Measurements from ENCODE around the gene TMEM184A.

TMEM184A gene

DNA sequence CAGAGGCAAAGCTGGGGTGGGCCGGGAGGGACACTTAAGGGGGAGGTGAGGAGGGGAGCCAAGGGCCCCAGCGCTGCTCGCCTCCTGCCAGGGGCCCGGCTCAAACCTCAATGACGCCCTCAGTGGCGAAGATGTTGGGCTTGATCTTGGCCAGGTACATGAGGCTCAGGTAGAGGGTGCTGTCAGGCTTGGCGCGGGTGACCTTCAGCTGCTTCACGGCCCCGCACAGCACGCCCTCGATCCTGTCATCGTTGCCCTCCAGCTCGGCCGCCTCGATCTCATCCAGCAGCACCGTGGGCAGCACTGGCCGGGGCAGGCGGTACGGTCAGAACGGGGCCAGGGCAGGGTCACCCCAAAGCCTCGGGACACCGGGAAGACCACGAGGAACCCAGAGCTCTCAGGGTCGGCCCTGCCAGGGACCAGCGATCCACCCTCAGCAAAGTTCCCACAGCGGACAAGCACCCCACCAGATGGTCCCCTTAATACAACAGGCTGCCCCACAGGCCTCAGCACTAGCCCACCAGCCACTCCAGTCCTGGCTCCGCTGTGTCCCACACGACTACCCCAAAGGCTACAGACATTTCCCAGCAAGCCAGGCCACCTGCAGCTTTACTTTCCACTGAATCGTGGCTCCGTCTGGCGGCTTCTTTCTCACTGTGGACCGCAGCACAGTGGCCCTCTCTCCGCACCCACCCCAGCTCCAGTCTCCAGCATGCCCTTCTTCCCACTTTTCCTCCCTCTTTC lies 55.8 kb downstream of the TMEM184A start:
- in situ Hi-C loops (cut with HindIII; ENCODE audit: low pct_unique_long_range_greater_than_20kb, low sequenced_read_pairs): no loop called here

DNA sequence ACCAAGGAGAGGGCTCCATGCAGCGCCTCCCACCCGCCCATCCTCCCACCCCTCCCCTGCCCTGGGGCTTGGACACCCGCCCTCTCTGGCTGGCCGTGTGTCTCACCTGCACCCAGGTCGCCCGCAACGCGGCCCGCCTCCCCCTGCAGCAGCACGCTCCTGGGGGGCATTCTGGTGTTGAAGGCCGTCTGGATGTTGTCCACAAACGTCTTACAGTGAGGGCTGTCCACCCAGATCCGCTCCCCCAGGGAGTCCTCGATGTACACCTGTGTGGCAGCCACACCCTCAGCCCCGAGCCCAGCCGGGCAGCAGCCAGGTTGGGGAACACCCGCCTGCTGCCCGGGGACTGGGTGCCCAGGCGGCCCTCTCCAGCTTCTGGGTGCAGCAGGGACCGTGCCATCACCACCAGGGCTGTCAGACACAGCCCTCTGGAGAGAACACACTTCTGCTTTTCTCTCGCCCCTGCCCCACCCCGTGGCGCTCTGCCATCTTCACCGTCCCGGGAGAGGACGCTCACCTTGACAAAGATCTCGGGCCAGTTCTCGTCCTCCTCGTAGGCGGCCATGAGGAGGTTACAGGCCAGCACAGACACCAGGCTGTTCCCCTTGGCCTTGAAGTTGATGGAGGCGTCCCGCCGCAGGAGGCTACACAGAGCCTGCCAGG lies 56.5 kb downstream of the TMEM184A start:
- in situ Hi-C loops (cut with HindIII; ENCODE audit: low pct_unique_long_range_greater_than_20kb, low sequenced_read_pairs): no loop called here
- no peak for TF ChIP-seq JUND (IDR thresholded peaks at IDR 0.05; ENCODE audit: low read depth)
- DNase-seq (ENCODE audit: low read depth in 1 of 2, low spot score in 1 of 2): no peak

More for the DNA sequence above, 55.8 kb downstream of the TMEM184A start:
- TF ChIP-seq JUND (IDR thresholded peaks at IDR 0.05; ENCODE audit: low read depth): no peak
- no peak for DNase-seq (ENCODE audit: low read depth in 1 of 2, low spot score in 1 of 2)

DNA sequence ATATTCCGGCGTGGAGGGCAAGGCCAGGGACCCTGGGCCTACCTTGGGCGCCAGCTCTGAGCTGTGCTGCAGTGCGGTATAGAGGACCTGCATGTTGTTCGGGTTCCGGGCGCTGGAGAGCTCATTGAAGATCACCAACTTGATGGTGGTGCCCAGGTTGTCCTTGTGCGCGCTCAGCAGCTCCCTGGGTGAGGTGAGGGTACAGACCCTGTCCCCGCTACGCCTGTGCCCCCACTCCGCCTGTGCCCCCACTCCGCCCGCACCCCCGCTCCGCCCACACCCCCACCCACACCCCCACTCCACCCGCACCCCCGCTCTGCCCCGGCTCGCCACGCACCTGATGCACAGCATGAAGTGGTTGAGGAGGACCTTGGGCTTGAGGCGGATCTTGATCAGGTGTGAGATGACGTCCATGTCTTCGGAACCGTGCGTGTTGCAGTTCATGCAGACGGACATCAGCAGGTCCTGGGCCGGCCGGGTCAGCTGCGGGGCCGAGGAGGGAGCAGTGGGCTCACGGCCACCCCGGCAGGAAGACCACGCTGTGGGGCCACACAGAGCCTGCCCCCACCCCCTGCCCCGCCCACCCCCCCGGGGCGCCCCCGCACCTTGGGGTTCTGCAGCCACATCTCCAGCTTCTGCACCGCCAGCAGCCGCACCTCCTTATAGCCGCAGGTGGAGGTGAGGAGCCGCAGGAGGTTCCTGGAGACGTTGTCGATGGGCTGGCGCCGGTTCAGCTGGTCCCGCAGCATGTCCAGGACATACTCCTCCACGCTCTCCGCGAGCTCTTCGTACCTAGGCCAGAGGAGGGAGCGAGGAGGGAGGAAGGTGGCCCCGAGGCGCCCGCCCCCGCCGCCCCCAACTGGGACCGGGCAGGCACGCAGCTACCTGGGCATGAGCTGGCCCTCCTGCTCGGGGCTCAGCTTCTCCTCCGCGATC lies 57.4 kb downstream of the TMEM184A start:
- TF ChIP-seq JUND (IDR thresholded peaks at IDR 0.05; ENCODE audit: low read depth): no peak
- no peak for DNase-seq (ENCODE audit: low read depth in 1 of 2, low spot score in 1 of 2)
- in situ Hi-C loops (cut with HindIII; ENCODE audit: low pct_unique_long_range_greater_than_20kb, low sequenced_read_pairs): no loop called here

DNA sequence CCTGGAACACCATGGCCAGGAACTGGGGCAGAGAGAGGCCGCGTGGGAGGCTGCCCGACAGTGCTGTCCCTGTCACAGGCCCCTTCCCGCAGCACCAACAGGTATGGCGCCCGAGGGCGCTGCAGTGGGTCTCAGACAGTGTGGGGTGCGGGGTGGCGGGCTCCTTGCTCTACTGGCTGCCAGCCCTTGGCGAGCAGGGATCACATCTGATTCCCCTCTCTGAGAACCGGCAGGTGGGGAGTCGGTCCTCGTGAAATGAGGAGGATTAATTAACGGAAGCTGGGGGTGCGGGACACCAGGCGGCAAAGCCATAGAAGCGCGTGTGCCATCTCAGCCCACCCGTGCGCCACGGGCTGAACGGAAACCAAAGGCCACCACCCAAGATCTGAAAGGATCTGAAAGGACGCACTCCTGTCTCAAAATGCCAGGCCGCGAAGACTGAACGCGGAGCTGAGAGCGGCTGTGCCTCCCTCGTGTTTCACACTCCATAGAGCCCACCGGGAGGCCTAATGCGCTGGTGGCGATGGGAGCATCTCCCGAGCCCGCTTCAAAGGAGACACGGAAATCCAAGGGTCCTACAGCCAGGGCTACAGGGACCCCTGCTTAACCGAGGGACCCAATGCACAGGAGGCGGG lies 58.6 kb downstream of the TMEM184A start:
- in situ Hi-C loops (cut with HindIII; ENCODE audit: low pct_unique_long_range_greater_than_20kb, low sequenced_read_pairs): no loop called here
- TF ChIP-seq JUND (IDR thresholded peaks at IDR 0.05; ENCODE audit: low read depth): no peak
- no peak for DNase-seq (ENCODE audit: low read depth in 1 of 2, low spot score in 1 of 2)

DNA sequence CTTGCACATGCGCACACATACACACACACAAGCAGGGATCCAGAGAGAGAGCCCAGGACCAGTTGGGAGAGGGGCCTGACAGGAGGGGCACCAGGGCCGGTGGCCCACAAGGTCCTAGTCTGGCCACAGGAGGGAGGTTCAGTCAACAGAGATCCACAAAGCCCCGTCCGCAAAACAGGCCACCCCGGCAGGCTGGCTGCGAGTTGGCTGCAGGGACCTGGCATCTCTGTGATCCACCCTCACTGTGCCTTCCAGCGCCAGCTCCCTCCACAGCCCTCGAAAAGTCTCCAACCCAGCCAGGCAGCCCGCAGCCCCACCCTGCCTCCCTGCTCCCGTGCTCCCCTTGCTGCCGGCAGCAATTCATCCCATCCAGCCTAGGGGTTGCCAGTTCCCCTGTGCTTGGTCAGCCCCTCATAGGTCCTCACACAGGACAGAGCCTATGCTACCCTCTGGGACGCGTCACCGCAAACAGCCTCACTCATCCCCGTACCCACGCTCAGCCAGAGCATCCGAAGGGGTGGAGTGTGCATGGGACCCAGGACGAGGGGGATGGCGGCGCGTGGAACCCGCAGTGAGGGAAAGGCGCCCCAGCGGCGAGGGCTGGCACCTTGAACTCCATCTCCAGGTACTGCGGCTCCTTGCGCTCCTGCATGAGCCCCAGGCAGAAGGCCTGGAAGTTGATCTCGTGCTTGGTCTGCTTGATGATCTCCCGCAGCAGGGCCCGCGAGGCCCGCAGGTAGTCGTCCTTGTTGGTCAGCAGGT lies 59.3 kb downstream of the TMEM184A start:
- in situ Hi-C loops (cut with HindIII; ENCODE audit: low pct_unique_long_range_greater_than_20kb, low sequenced_read_pairs): no loop called here
- no peak for TF ChIP-seq JUND (IDR thresholded peaks at IDR 0.05; ENCODE audit: low read depth)
- no peak for DNase-seq (ENCODE audit: low read depth in 1 of 2, low spot score in 1 of 2)

DNA sequence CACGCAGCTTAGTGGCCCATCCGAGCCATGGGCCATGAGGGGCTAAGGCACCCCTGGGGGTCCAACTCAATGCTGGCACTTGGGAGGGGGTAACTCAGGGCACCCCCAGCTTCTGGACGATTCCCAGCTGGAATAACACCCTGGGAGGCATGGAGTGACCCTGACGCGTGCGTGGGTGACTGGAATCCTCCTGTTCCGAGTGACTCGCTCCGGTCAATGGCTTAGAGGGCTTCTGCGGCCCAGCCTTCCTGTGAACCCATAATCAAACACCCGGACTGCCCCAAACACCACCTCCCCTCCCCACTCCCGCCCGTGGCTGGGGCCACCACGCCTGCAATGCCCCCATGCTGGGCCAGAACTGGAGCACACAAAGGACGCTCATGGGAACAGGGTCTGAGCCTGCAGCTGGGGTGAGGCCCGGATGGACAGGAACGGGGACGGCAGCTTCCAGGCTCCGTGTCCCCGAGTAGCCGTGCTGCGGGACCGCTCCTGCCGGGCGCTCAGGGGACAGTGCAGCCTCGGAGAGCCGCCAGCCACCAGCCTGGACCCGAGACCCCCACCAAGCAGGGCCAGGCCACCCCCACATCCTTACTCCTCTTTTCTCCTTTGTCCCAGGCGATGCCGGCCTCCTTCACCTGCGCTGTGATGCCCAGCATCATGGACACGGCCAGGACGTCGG lies 60.3 kb downstream of the TMEM184A start:
- DNase-seq (ENCODE audit: low read depth in 1 of 2, low spot score in 1 of 2): no peak
- in situ Hi-C loops (cut with HindIII; ENCODE audit: low pct_unique_long_range_greater_than_20kb, low sequenced_read_pairs): no loop called here
- TF ChIP-seq JUND (IDR thresholded peaks at IDR 0.05; ENCODE audit: low read depth): no peak

DNA sequence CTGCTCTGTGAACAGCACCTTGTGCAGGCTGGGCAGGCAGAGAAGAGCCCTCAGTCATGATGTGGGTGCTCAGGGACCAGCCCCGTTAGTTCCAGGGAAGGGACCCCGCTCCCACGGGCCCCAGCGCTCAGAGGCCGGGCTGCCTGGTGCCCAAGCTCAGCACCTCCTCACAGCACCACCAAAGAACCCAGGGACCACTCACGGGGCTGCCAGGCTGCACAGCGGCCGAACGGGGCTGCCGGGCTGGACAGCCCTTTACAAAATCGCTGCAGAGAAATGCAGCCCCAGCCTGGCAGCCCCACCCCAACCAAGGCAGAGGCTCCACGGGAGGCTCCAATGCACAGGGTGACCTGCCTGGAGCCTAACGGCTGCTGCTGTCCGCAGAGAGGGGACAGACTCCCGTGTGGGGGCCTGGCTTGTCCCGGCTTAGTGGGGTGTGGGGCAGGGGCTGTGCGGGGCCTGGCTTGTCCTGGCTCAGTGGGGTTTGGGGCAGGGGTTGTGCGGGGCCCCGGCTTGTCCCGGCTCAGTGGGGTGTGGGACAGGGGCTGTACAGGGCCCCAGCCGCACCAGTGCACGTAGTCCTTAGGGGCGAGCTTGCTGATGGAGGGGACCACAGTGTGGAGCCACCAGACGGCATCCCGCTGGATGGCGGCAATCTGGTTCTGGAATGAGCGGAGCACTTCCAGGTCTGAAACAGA lies 61.0 kb downstream of the TMEM184A start:
- no peak for TF ChIP-seq JUND (IDR thresholded peaks at IDR 0.05; ENCODE audit: low read depth)
- in situ Hi-C loops (cut with HindIII; ENCODE audit: low pct_unique_long_range_greater_than_20kb, low sequenced_read_pairs): no loop called here
- DNase-seq (ENCODE audit: low read depth in 1 of 2, low spot score in 1 of 2): no peak

DNA sequence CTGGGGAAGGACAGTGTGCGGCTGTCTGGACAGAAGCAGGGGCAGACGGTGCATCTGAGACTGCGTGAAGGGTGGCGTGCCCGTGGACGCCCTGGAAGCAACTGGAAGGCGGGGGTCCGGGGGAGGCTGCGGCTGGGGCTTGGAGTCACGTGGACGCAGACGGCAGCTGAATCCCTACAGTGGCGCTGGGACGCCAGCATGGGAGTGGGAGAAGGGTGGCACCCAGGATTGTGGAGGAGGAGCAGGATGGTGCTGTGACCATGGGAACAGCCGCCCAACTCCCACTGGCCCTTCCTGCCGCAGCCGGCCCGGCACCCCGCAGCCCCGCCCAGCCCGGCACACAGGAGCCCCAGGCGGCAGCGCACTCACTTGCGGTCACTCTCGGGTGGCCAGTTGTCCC lies 61.6 kb downstream of the TMEM184A start:
- TF ChIP-seq JUND (IDR thresholded peaks at IDR 0.05; ENCODE audit: low read depth): no peak
- in situ Hi-C loops (cut with HindIII; ENCODE audit: low pct_unique_long_range_greater_than_20kb, low sequenced_read_pairs): no loop called here
- DNase-seq (ENCODE audit: low read depth in 1 of 2, low spot score in 1 of 2): no peak

DNA sequence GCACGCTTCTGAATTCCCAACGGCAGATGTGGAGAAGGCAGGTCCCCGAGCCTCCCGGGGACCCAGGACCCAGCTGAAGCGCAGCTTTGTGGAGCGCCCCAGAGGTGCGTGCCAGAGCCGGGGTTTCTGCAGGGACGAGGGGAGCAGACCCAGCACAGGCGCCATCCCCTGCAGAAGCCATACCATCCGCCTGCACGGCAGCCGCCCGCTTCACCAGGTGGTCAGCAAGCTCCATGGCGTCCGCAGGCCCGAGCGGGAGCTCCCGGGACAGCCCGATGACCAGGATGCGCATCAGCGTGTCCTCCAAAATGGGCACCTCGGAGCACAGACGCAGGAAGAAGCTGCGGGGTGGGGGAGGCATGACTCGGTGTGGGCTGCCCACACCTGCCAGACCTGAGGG lies 62.4 kb downstream of the TMEM184A start:
- TF ChIP-seq JUND (IDR thresholded peaks at IDR 0.05; ENCODE audit: low read depth): no peak
- no peak for DNase-seq (ENCODE audit: low read depth in 1 of 2, low spot score in 1 of 2)
- in situ Hi-C loops (cut with HindIII; ENCODE audit: low pct_unique_long_range_greater_than_20kb, low sequenced_read_pairs): no loop called here

DNA sequence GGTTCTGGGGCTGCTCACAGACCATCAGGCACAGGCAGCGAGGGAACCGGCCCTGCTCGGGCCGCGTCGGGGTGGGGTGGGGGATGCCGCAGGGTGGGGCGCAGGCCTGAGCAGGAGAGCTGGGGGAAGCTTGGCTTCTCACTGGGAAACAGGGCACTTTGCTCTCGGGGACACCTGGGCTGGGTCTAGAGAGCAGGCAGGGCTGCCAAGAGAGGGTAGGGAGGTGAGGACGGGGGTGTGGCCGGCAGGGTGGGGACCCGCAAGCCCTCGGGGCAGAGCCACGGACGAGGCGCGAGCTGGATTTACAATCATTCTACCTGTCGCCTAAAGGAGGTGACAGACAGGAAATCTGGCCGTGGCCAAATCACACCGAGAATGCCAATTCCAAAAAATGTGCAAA lies 62.9 kb downstream of the TMEM184A start:
- TF ChIP-seq JUND (IDR thresholded peaks at IDR 0.05; ENCODE audit: low read depth): no peak
- DNase-seq (ENCODE audit: low read depth in 1 of 2, low spot score in 1 of 2): no peak

DNA sequence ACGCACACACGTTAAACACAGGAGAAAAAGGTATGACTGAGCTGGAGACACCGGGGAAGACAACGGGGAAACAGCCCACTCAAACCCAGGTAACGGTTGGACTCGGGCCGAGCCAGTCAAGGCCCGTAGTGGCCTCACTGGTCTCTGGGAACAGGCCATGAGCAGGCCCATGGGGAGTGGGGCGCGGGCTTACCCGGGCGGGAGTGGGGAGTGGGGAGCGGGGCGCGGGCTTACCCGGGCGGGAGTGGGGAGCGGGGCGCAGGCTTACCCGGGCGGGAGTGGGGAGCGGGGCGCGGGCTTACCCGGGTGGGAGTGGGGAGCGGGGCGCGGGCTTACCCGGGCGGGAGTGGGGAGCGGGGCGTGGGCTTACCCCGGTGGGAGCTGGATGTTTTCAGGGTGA lies 63.4 kb downstream of the TMEM184A start:
- in situ Hi-C loops (cut with HindIII; ENCODE audit: low pct_unique_long_range_greater_than_20kb, low sequenced_read_pairs): no loop called here
- no peak for DNase-seq (ENCODE audit: low read depth in 1 of 2, low spot score in 1 of 2)
- no peak for TF ChIP-seq JUND (IDR thresholded peaks at IDR 0.05; ENCODE audit: low read depth)

More for the DNA sequence above, 62.9 kb downstream of the TMEM184A start:
- in situ Hi-C loops (cut with HindIII; ENCODE audit: low pct_unique_long_range_greater_than_20kb, low sequenced_read_pairs): no loop called here

Data from T47D (cell line).